ENCODE results near the gene RUVBL2. TPM values are rescaled to one million over a fixed set of nuclear protein-coding genes. Genes with fewer than 3 reads are reported as not detected.

Gene RUVBL2
- total RNA-seq, 1 experiment from 2014 or later = 270 TPM

GRCh38 chr19:49004964-49005614 is 11.4 kb downstream of the RUVBL2 start:
- no peak overlapping the region for H3K4me2 ChIP-seq (ENCODE audit: low read length)
- CTCF ChIA-PET = no interaction called here
- no peaks in the 10 kb centered on the region for H3K27me3 ChIP-seq (ENCODE audit: insufficient read depth, low read length)
- no peaks in the 10 kb centered on the region for H3K4me1 ChIP-seq (ENCODE audit: control insufficient read depth in 1 of 2, insufficient read depth in 2 of 2, low read length in 2 of 2)
- no peaks in the 10 kb centered on the region for H3K9me2 ChIP-seq (ENCODE audit: insufficient read depth)
- no peak overlapping the region for H2AFZ ChIP-seq (ENCODE audit: low read depth, low read length, poor library complexity, severe bottlenecking)
- no peaks in the 10 kb centered on the region for H3K9me3 ChIP-seq (ENCODE audit: control insufficient read depth in 1 of 2, insufficient read depth in 1 of 2, low read depth in 1 of 2, low read length in 2 of 2)
- no peak for TF ChIP-seq EZH2 (IDR thresholded peaks at IDR 0.05)
- POLR2A ChIA-PET = no interaction called here
- H3K36me3 ChIP-seq (ENCODE audit: control insufficient read depth in 1 of 2, insufficient read depth in 2 of 2, low read length in 2 of 2) = peaks cover 45 to 63% of the 10 kb centered on the region in 2 experiments; a peak in 3 of 4 replicates
- RAD21 ChIA-PET (ENCODE audit: low non-redundant PET in 1 of 2, low total read pairs in 2 of 2, uncharacterized antibody in 2 of 2, unreplicated experiment in 2 of 2) = no interaction called here
- H3K79me2 ChIP-seq (ENCODE audit: insufficient read depth, low read length) = peaks cover 27% of the 10 kb centered on the region
- no peak overlapping the region for H3K9ac ChIP-seq (ENCODE audit: low read length)
- TSS peak; percentile 32 for BruUV-seq (replicated peaks)
- no peak overlapping the region for H3K27ac ChIP-seq (ENCODE audit: low read depth, low read length)
- no peak overlapping the region for H3K4me3 ChIP-seq (replicated peaks in 1 of 2; ENCODE audit: low read depth in 1 of 2, low read length in 2 of 2)
- no peaks in the 10 kb centered on the region for H4K20me1 ChIP-seq (ENCODE audit: insufficient read depth)
- DNase-seq (ENCODE audit: low read depth, low spot score) (no peak), ATAC-seq (no peak)
- intact Hi-C loops (cut with micrococcal nuclease) = no loop called here

DNA sequence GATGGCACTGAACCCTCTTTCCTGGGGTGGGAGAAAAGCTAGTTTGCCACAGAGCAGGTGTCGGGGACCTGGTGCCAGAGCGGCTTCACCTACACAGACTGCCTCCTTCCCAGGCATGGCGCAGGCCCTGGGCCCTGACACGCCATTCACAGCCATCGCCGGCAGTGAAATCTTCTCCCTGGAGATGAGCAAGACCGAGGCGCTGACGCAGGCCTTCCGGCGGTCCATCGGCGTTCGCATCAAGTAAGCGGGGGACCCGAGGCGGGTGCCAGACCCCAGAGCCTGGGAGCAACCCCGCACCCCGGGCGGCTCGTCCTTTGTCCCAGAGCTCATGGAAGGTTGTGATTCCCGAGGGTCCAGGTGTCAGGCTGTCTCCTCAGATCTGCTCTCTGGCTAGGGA is 13.2 kb downstream of the RUVBL2 start:
- Histone ChIP-seq H3K9me2 (ENCODE audit: insufficient read depth) (no peaks in the 10 kb centered on the region), H2AFZ (ENCODE audit: low read depth, low read length, poor library complexity, severe bottlenecking) (no peak overlapping the region), H3K36me3 (ENCODE audit: control insufficient read depth in 1 of 2, insufficient read depth in 2 of 2, low read length in 2 of 2) (peaks cover 62 to 76% of the 10 kb centered on the region in 2 experiments; a peak in 3 of 4 replicates), H3K27ac (ENCODE audit: low read depth, low read length) (no peak overlapping the region), H3K4me2 (ENCODE audit: low read length) (no peak overlapping the region), H3K9ac (ENCODE audit: low read length) (no peak overlapping the region), H3K4me3 (replicated peaks in 1 of 2; ENCODE audit: low read depth in 1 of 2, low read length in 2 of 2) (no peak overlapping the region), H3K79me2 (ENCODE audit: insufficient read depth, low read length) (peaks cover 14% of the 10 kb centered on the region), H3K9me3 (ENCODE audit: control insufficient read depth in 1 of 2, insufficient read depth in 1 of 2, low read depth in 1 of 2, low read length in 2 of 2) (no peaks in the 10 kb centered on the region), H4K20me1 (ENCODE audit: insufficient read depth) (no peaks in the 10 kb centered on the region), H3K27me3 (ENCODE audit: insufficient read depth, low read length) (no peaks in the 10 kb centered on the region), H3K4me1 (ENCODE audit: control insufficient read depth in 1 of 2, insufficient read depth in 2 of 2, low read length in 2 of 2) (no peaks in the 10 kb centered on the region)
- ChIA-PET RAD21 (ENCODE audit: low non-redundant PET in 1 of 2, low total read pairs in 2 of 2, uncharacterized antibody in 2 of 2, unreplicated experiment in 2 of 2) (no interaction called here), POLR2A (no interaction called here), CTCF (no interaction called here)
- no peak for ATAC-seq
- intact Hi-C loops (cut with micrococcal nuclease) = no loop called here
- BruUV-seq (replicated peaks) = no TSS peak
- DNase-seq (ENCODE audit: low read depth, low spot score) = no peak
- TF ChIP-seq ZNF274 (IDR thresholded peaks at IDR 0.05; ENCODE audit: low read depth, low read length) (no peak), FOSL1 (IDR thresholded peaks at IDR 0.05; ENCODE audit: low read depth) (no peak), EZH2 (IDR thresholded peaks at IDR 0.05) (no peak), TCF7L2 (IDR thresholded peaks at IDR 0.05; ENCODE audit: borderline replicate concordance, extremely low read depth, insufficient read depth, insufficient read length) (no peak), CEBPB (IDR thresholded peaks at IDR 0.05; ENCODE audit: low read depth) (no peak), EZH2phosphoT487 (IDR thresholded peaks at IDR 0.05; ENCODE audit: borderline replicate concordance) (no peak), CTCF (IDR thresholded peaks at IDR 0.05 in 2 of 3, conservative IDR thresholded peaks at IDR 0.05 in 1 of 3; ENCODE audit: borderline replicate concordance in 1 of 3, insufficient read depth in 1 of 3, low read depth in 2 of 3, low read length in 2 of 3) (no peak), SIN3A (IDR thresholded peaks at IDR 0.05; ENCODE audit: low read depth) (no peak)
- TF ChIP-seq, protein P1, sequence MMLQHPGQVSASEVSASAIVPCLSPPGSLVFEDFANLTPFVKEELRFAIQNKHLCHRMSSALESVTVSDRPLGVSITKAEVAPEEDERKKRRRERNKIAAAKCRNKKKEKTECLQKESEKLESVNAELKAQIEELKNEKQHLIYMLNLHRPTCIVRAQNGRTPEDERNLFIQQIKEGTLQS (IDR thresholded peaks at IDR 0.05) = no peak
